Activated CD4-positive, alpha-beta T cell treated with anti-CD3 and anti-CD28 coated beads, Interleukin-2, amount 50 U/mL, for 24 hours (primary cell): ENCODE measurements around the gene SRSF5.
A peak's percentile ranks its signal among the peaks of the same experiment; 100 is the strongest.
"Not testable (repeated sequence)": the region's sequence is repeated elsewhere in the genome, so short reads cannot be mapped to it uniquely, and the experiment has no call there.

Source experiments
- DNase-seq, 2 donors: peaks; one replicate each; pipeline ENCODE4 v3.0.0-alpha.2; 2020; ENCODE audit warnings: low read depth in 1 of 2, low spot score in 1 of 2

SRSF5 gene

GRCh38 chr14:69766984-69767368 is at the start of gene SRSF5:
TSS of gene SRSF5 (plus strand) at chr14:69767142. CDS start at chr14:69768157, 1,015 bp downstream.
- peak; percentile 90 to 92 for DNase-seq

- DNase-seq = not testable (repeated sequence)
Observed at GRCh38 chr14:69718614-69719013, 48.3 kb upstream of the SRSF5 start.

GRCh38 chr14:69719501-69719951 is 47.4 kb upstream of the SRSF5 start:
- no peak for DNase-seq

GRCh38 chr14:69720912-69721311 is 46.0 kb upstream of the SRSF5 start:
- DNase-seq = no peak

GRCh38 chr14:69726761-69727511 is 40.0 kb upstream of the SRSF5 start:
- peak; percentile 80 to 81 for DNase-seq

GRCh38 chr14:69727860-69728259 is 39.1 kb upstream of the SRSF5 start:
- no peak for DNase-seq

GRCh38 chr14:69731919-69732598 is 34.9 kb upstream of the SRSF5 start:
- not testable (repeated sequence) for DNase-seq

- not testable (repeated sequence) for DNase-seq
Observed at GRCh38 chr14:69736405-69736804, 30.5 kb upstream of the SRSF5 start.

- no peak for DNase-seq
Observed at GRCh38 chr14:69741055-69741454, 25.9 kb upstream of the SRSF5 start.

- no peak for DNase-seq
Observed at GRCh38 chr14:69749956-69750355, 17.0 kb upstream of the SRSF5 start.

- no peak for DNase-seq
Observed at GRCh38 chr14:69750495-69750894, 16.4 kb upstream of the SRSF5 start.

- DNase-seq = no peak
Observed at GRCh38 chr14:69752773-69753172, 14.2 kb upstream of the SRSF5 start.

- no peak for DNase-seq
Observed at GRCh38 chr14:69753860-69754259, 13.1 kb upstream of the SRSF5 start.

- DNase-seq = no peak
Observed at GRCh38 chr14:69754487-69754886, 12.5 kb upstream of the SRSF5 start.

- DNase-seq = no peak
Observed at GRCh38 chr14:69755296-69755695, 11.6 kb upstream of the SRSF5 start.

GRCh38 chr14:69755784-69756183 is 11.2 kb upstream of the SRSF5 start:
- DNase-seq = no peak

GRCh38 chr14:69756298-69756697 is 10.6 kb upstream of the SRSF5 start:
- DNase-seq = no peak

- DNase-seq = no peak
Observed at GRCh38 chr14:69760810-69761209, 6.1 kb upstream of the SRSF5 start.

- peak in 1 of 2 donors; percentile 42 for DNase-seq
Observed at GRCh38 chr14:69763761-69764510, 3.0 kb upstream of the SRSF5 start.

GRCh38 chr14:69767369-69767999 is 542 bp downstream of the SRSF5 start:
- peak; percentile 88 to 90 for DNase-seq

- no peak for DNase-seq
Observed at GRCh38 chr14:69768873-69769272, 1.9 kb downstream of the SRSF5 start.
